Mesangial cell (primary cell): ENCODE results near the gene MDGA2. TPM values are rescaled to one million over a fixed set of nuclear protein-coding genes. Genes with fewer than 3 reads are reported as not detected.

Experiments
- total RNA-seq: library from RNA; depleted of rRNA; stranded (reverse); fragments of >200 nt; gene quantifications from 2 replicates; pipeline ENCODE4 v1.2.3, GENCODE V29; 2015

Gene MDGA2
- 0.89 and 0.98 TPM in 2 replicates for total RNA-seq

GRCh38 chr14:47675466-47676314, at the start of gene MDGA2:
TSS of gene MDGA2 (minus strand) at chr14:47675605.

